SU-DHL-6 (cell line): ENCODE data around the gene GPT2.

Source experiments
- H2AFZ ChIP-seq: fragments of 200-600 bp; sonication (generic); 2 replicates; pipeline ENCODE4 v1.6.1; 2014; ENCODE audit warnings: low read depth, mild to moderate bottlenecking, moderate library complexity, mixed read lengths, antibody characterized with exemption, low read length; ENCODE audit not compliant: severe bottlenecking
- H3F3A ChIP-seq: fragments of 200-600 bp; shearing (Covaris generic); 2 replicates; pipeline ENCODE4 v1.6.0; 2016; ENCODE audit warnings: antibody characterized with exemption, mild to moderate bottlenecking; ENCODE audit not compliant: insufficient read depth
- H3K27ac ChIP-seq: fragments of 200-600 bp; sonication (generic); 2 replicates; pipeline ENCODE4 v1.5.1; 2016; ENCODE audit warnings: low read depth, mild to moderate bottlenecking, low read length, moderate library complexity, mixed read lengths
- H3K27me3 ChIP-seq: fragments of 200-600 bp; sonication (generic), shearing (Covaris generic); 2 replicates; pipeline ENCODE4 v1.6.0; 2014; ENCODE audit warnings: mild to moderate bottlenecking, low read length
- H3K36me3 ChIP-seq: fragments of 200-600 bp; sonication (generic); 2 replicates; pipeline ENCODE4 v1.6.1; 2014; ENCODE audit warnings: mild to moderate bottlenecking, low read length, mixed read lengths
- H3K4me2 ChIP-seq: fragments of 300-600, 200-600 bp; shearing (Covaris generic), sonication (generic); 2 replicates; pipeline ENCODE4 v1.6.0; 2014; ENCODE audit warnings: low read length, low read depth, mild to moderate bottlenecking; ENCODE audit not compliant: poor library complexity, severe bottlenecking
- H3K4me3 ChIP-seq: fragments of 200-600 bp; sonication (generic); 2 replicates; pipeline ENCODE4 v1.5.1; 2014; ENCODE audit warnings: antibody characterized with exemption, low read length, mild to moderate bottlenecking, mixed read lengths; ENCODE audit not compliant: insufficient read depth, poor library complexity, severe bottlenecking
- H3K79me2 ChIP-seq: fragments of 200-600 bp; sonication (generic); 2 replicates; pipeline ENCODE4 v1.6.1; 2014; ENCODE audit warnings: mild to moderate bottlenecking, low read length, moderate library complexity; ENCODE audit not compliant: insufficient read depth
- H3K9ac ChIP-seq: fragments of 200-600 bp; sonication (generic); 2 replicates; pipeline ENCODE4 v1.7.0; 2014; ENCODE audit warnings: mild to moderate bottlenecking, low read length
- H3K9me2 ChIP-seq: fragments of 200-600 bp; sonication (generic); replicated peaks from 2 replicates; pipeline ENCODE4 v1.6.1; 2014; ENCODE audit warnings: low read length; ENCODE audit not compliant: insufficient read depth
- H3K9me3 ChIP-seq: fragments of 200-600 bp; sonication (generic); 2 replicates; pipeline ENCODE4 v1.6.1; 2014; ENCODE audit warnings: low read length, mixed read lengths; ENCODE audit not compliant: insufficient read depth
- H4K20me1 ChIP-seq: fragments of 200-600 bp; sonication (generic); 2 replicates; pipeline ENCODE4 v1.6.1; 2014; ENCODE audit warnings: low read depth, mild to moderate bottlenecking, antibody characterized with exemption, low read length, moderate library complexity, mixed read lengths
- CTCF ChIP-seq: fragments of 200-600 bp; sonication (generic); IDR thresholded peaks from one replicate; pipeline ENCODE4 v1.5.1; 2017; ENCODE audit warnings: antibody characterized with exemption, mild to moderate bottlenecking, low read length, moderate library complexity; ENCODE audit not compliant: insufficient read depth, poor library complexity, severe bottlenecking
- EZH2phosphoT487 ChIP-seq: fragments of 200-600 bp; sonication (generic), shearing (Covaris generic); conservative IDR thresholded peaks from 2 replicates; pipeline ENCODE4 v1.6.1; 2018; ENCODE audit warnings: mild to moderate bottlenecking, antibody characterized with exemption, low read length, moderate library complexity, mixed read lengths

Gene GPT2

GRCh38 chr16:46891910-46892309, 7.7 kb downstream of the GPT2 start:
- no peaks in the 10 kb centered on the region for H3K9me3 ChIP-seq
- no peaks in the 10 kb centered on the region for H4K20me1 ChIP-seq
- H2AFZ ChIP-seq: no peak overlapping the region
- no peak overlapping the region for H3K9ac ChIP-seq
- H3K9me2 ChIP-seq: no peaks in the 10 kb centered on the region
- no peaks in the 10 kb centered on the region; the same call in 1 of the 2 replicates for H3K36me3 ChIP-seq
- H3K4me2 ChIP-seq: no peak overlapping the region
- H3K79me2 ChIP-seq: peaks cover 20% of the 10 kb centered on the region
- no peak for TF ChIP-seq CTCF
- no peak for TF ChIP-seq EZH2phosphoT487
- no peaks in the 10 kb centered on the region for H3F3A ChIP-seq
- H3K27me3 ChIP-seq: no peaks in the 10 kb centered on the region
- no peak overlapping the region for H3K27ac ChIP-seq
- no peak overlapping the region for H3K4me3 ChIP-seq

GRCh38 chr16:46894036-46894672, 10.0 kb downstream of the GPT2 start:
- no peak overlapping the region for H3K4me2 ChIP-seq
- no peaks in the 10 kb centered on the region for H3F3A ChIP-seq
- H3K36me3 ChIP-seq: no peaks in the 10 kb centered on the region; the same call in 1 of the 2 replicates
- H2AFZ ChIP-seq: no peak overlapping the region
- no peak overlapping the region for H3K27ac ChIP-seq
- no peaks in the 10 kb centered on the region for H3K9me2 ChIP-seq
- no peaks in the 10 kb centered on the region for H4K20me1 ChIP-seq
- no peaks in the 10 kb centered on the region for H3K9me3 ChIP-seq
- peaks cover 20% of the 10 kb centered on the region for H3K79me2 ChIP-seq
- H3K4me3 ChIP-seq: no peak overlapping the region
- no peak overlapping the region for H3K9ac ChIP-seq
- TF ChIP-seq CTCF (no peak), EZH2phosphoT487 (no peak)
- H3K27me3 ChIP-seq: no peaks in the 10 kb centered on the region

GRCh38 chr16:46895399-46896313, 11.5 kb downstream of the GPT2 start:
- Histone ChIP-seq H3K79me2 (peaks cover 14% of the 10 kb centered on the region), H3K27me3 (no peaks in the 10 kb centered on the region), H4K20me1 (no peaks in the 10 kb centered on the region), H3F3A (no peaks in the 10 kb centered on the region), H3K36me3 (no peaks in the 10 kb centered on the region; the same call in 1 of the 2 replicates), H3K27ac (no peak overlapping the region), H3K4me3 (no peak overlapping the region), H3K9ac (no peak overlapping the region), H3K9me3 (no peaks in the 10 kb centered on the region), H3K9me2 (no peaks in the 10 kb centered on the region), H2AFZ (no peak overlapping the region), H3K4me2 (no peak overlapping the region)
- TF ChIP-seq EZH2phosphoT487 (no peak), CTCF (no peak)
